ENCODE results near the gene CDHR3. TPM values are rescaled to one million over a fixed set of nuclear protein-coding genes. Genes with fewer than 3 reads are reported as not detected.

CDHR3 gene
- total RNA-seq, 4 donors from 2014 or later: 20.6 to 82.5 (median 49.7) TPM

DNA sequence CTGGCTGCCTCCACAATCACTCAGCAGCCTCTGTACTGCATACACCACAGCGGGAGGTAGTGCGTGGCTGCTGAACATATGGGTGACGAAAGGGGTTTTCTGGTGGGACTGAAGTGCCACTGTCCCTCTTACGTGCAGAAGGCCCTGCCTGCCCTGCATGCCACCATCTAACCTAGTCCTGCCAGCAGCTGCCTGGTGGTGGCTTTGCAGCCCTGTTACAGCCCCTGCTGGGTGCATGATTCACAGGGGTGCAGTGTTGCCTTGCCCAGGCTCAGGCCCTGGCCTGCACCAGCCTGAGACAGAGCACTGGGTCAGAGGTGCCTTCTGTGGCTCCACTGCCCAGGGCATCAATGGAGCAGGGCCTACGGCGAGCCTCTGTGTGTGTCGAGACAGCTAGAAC, 98.9 kb downstream of the CDHR3 start:
- no peak for DNase-seq
- H3K36me3 ChIP-seq: no peaks in the 10 kb centered on the region
- peaks cover 0 to 64% (median 38%) of the 10 kb centered on the region in 4 donors for H3K4me1 ChIP-seq
- H3K9me3 ChIP-seq: no peaks in the 10 kb centered on the region
- no peak overlapping the region for H3K4me3 ChIP-seq
- H3K27me3 ChIP-seq: no peaks in the 10 kb centered on the region
- H3K27ac ChIP-seq: peak overlapping the region in 2 of 4 donors; percentile 59 to 85
- TF ChIP-seq, protein P1, sequence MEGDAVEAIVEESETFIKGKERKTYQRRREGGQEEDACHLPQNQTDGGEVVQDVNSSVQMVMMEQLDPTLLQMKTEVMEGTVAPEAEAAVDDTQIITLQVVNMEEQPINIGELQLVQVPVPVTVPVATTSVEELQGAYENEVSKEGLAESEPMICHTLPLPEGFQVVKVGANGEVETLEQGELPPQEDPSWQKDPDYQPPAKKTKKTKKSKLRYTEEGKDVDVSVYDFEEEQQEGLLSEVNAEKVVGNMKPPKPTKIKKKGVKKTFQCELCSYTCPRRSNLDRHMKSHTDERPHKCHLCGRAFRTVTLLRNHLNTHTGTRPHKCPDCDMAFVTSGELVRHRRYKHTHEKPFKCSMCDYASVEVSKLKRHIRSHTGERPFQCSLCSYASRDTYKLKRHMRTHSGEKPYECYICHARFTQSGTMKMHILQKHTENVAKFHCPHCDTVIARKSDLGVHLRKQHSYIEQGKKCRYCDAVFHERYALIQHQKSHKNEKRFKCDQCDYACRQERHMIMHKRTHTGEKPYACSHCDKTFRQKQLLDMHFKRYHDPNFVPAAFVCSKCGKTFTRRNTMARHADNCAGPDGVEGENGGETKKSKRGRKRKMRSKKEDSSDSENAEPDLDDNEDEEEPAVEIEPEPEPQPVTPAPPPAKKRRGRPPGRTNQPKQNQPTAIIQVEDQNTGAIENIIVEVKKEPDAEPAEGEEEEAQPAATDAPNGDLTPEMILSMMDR (IDR thresholded peaks at IDR 0.05): no peak
- no peak for TF ChIP-seq POLR2A (IDR thresholded peaks at IDR 0.05)

DNA sequence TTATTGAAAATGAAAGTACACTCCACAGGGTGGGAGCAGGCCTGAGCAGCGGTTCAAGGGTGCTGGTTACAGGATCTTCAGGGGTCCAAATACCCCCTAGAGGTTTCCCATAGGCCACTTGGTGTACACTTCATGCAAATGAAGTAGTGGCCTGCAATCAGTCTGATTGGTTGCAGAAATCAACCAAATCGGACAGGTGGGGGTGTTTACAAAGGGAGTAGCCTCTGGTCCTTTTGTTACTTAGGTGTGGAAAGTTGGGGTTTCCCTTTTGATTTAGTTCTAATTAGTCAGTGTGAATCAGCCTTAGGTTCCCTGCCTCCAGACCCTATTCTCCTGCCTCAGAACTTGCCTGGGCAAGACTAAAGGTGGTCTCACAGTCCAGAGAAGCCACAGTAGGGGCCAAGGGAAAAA, 99.5 kb downstream of the CDHR3 start:
- Histone ChIP-seq H3K4me3 (no peak overlapping the region), H3K4me1 (peaks cover 0 to 59% (median 36%) of the 10 kb centered on the region in 4 donors), H3K36me3 (no peaks in the 10 kb centered on the region), H3K9me3 (no peaks in the 10 kb centered on the region), H3K27ac (peak overlapping the region in 2 of 4 donors; percentile 59 to 85), H3K27me3 (no peaks in the 10 kb centered on the region)
- TF ChIP-seq, protein P1 (IDR thresholded peaks at IDR 0.05): no peak
- no peak for TF ChIP-seq POLR2A (IDR thresholded peaks at IDR 0.05)
- DNase-seq: no peak

DNA sequence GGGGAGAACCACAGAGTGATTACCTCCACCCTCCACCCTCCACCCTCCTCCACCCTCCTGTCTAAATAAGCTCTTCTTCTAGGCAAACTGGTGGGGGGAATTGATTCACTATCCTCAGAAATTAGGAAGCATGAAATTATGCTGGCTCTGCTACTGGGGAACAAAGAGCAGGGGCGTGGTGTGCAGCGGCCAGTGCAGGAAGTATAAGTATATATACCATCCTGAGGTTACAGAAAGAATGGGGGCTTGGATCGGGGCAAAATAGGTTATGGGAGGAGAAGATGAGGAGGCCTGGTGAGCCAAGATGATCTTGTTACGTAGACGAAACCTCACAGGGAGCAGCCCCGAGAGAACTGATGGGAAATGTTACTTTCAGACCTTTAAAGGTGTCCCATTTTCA, 100.0 kb downstream of the CDHR3 start:
- TF ChIP-seq, protein P1 (IDR thresholded peaks at IDR 0.05): no peak
- no peak for TF ChIP-seq POLR2A (IDR thresholded peaks at IDR 0.05)
- H3K4me3 ChIP-seq: no peak overlapping the region
- H3K4me1 ChIP-seq: peaks cover 0 to 58% (median 36%) of the 10 kb centered on the region in 4 donors
- no peaks in the 10 kb centered on the region for H3K27me3 ChIP-seq
- H3K36me3 ChIP-seq: no peaks in the 10 kb centered on the region
- no peaks in the 10 kb centered on the region for H3K9me3 ChIP-seq
- H3K27ac ChIP-seq: peak overlapping the region in 2 of 4 donors; percentile 59 to 85
- no peak for DNase-seq

DNA sequence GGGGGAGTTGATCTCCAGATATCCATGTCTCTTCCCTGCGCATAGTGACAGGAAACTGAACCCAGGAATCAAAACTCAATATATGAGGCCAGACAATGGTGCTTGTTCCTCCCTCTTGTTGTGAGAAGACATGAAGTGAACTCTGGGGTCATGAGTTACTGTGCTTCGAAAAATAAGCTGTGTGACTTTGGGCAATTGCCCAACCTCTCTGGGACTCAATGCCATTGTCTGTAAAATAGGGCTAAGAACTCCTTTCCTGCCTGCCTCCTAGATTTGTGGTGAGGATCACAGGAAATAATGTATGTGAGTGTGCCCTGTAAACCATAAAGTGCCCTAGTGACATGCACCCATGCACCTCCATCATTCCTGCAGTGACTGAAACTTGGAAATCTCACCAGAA, 100.6 kb downstream of the CDHR3 start:
- Histone ChIP-seq H3K27ac (no peak overlapping the region), H3K4me3 (no peak overlapping the region), H3K27me3 (no peaks in the 10 kb centered on the region), H3K4me1 (peaks cover 0 to 53% (median 34%) of the 10 kb centered on the region in 4 donors), H3K9me3 (no peaks in the 10 kb centered on the region), H3K36me3 (no peaks in the 10 kb centered on the region)
- no peak for TF ChIP-seq POLR2A (IDR thresholded peaks at IDR 0.05)
- TF ChIP-seq, protein P1 (IDR thresholded peaks at IDR 0.05): no peak
- DNase-seq: no peak

DNA sequence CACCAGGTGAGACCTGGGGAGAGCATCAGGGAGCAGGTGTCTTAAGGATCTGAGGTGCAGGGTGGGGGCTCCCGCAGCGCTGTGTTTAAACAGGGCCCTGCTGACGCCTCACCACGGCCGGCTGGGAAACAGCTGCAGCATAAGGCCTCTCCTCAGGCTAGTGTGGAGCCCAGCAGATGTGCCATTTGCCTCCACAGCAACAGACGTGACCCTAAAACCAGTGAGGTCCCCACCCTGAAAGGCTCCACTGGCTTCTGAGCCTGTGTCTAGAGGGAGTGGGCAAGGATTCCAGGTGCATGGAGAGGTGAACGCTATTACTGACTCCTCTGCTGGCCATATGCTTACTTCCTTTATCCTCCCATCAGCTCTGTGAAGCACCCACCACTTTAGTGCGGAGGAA, 101.3 kb downstream of the CDHR3 start:
- no peak for DNase-seq
- Histone ChIP-seq H3K27me3 (no peaks in the 10 kb centered on the region), H3K9me3 (no peaks in the 10 kb centered on the region), H3K36me3 (no peaks in the 10 kb centered on the region), H3K4me1 (peaks cover 0 to 47% (median 33%) of the 10 kb centered on the region in 4 donors), H3K4me3 (no peak overlapping the region), H3K27ac (peak overlapping the region in 3 of 4 donors; percentile 67 to 85 (median 81))
- no peak for TF ChIP-seq POLR2A (IDR thresholded peaks at IDR 0.05)
- TF ChIP-seq, protein P1 (IDR thresholded peaks at IDR 0.05): no peak
